RWPE2 (cell line): Measurements from ENCODE around the gene SPHKAP.

Source experiments
- ATAC-seq: fragments of 200-7000 bp; cut with Tn5 transposase; 3 replicates; pipeline ENCODE4 v1.9.1; 2021; ENCODE audit warnings: low read depth
- DNase-seq: peaks from one replicate; pipeline ENCODE4 v3.0.0-alpha.2; 2020; ENCODE audit warnings: low spot score
- H3K27ac ChIP-seq: fragments of 450-650 bp; 2 replicates; pipeline ENCODE4 v1.5.1; 2017; ENCODE audit warnings: mild to moderate bottlenecking; ENCODE audit not compliant: poor library complexity, severe bottlenecking
- H3K27me3 ChIP-seq: fragments of 250-450 bp; sonication (Bioruptor Pico); 2 replicates; pipeline ENCODE4 v1.5.1; 2021; ENCODE audit warnings: mild to moderate bottlenecking, moderate library complexity; ENCODE audit not compliant: insufficient read depth, poor library complexity, severe bottlenecking
- H3K36me3 ChIP-seq: fragments of 250-450 bp; sonication (Bioruptor Pico); 2 replicates; pipeline ENCODE4 v1.5.1; 2020; ENCODE audit warnings: low read depth, mild to moderate bottlenecking, moderate library complexity
- H3K4me1 ChIP-seq: fragments of 250-450 bp; sonication (Bioruptor Pico); 2 replicates; pipeline ENCODE4 v1.5.1; 2021; ENCODE audit warnings: mild to moderate bottlenecking, moderate library complexity; ENCODE audit not compliant: insufficient read depth, poor library complexity, severe bottlenecking
- H3K4me3 ChIP-seq: fragments of 250-450 bp; sonication (Bioruptor Pico); 2 replicates; pipeline ENCODE4 v1.5.1; 2021; ENCODE audit warnings: mild to moderate bottlenecking, moderate library complexity; ENCODE audit not compliant: severe bottlenecking
- H3K9me3 ChIP-seq: fragments of 250-450 bp; sonication (Bioruptor Pico); 2 replicates; pipeline ENCODE4 v1.5.1; 2021; ENCODE audit warnings: mild to moderate bottlenecking, moderate library complexity; ENCODE audit not compliant: severe bottlenecking
- CTCF ChIP-seq: fragments of 450-650 bp; IDR thresholded peaks from one replicate; pipeline ENCODE4 v1.5.1; 2017; ENCODE audit warnings: mild to moderate bottlenecking, moderate library complexity; ENCODE audit not compliant: poor library complexity, severe bottlenecking

SPHKAP gene

GRCh38 chr2:228017784-228018183 is 163.7 kb downstream of the SPHKAP start:
- H3K4me1 ChIP-seq: no peaks in the 10 kb centered on the region
- no peak overlapping the region for H3K4me3 ChIP-seq
- no peaks in the 10 kb centered on the region for H3K9me3 ChIP-seq
- TF ChIP-seq CTCF: no peak
- no peaks in the 10 kb centered on the region for H3K27me3 ChIP-seq
- no peak for ATAC-seq
- no peak for DNase-seq
- H3K27ac ChIP-seq: no peak overlapping the region
- H3K36me3 ChIP-seq: no peaks in the 10 kb centered on the region

GRCh38 chr2:228016402-228016801 is 165.1 kb downstream of the SPHKAP start:
- Histone ChIP-seq H3K4me1 (no peaks in the 10 kb centered on the region), H3K4me3 (no peak overlapping the region), H3K27me3 (no peaks in the 10 kb centered on the region), H3K9me3 (no peaks in the 10 kb centered on the region), H3K36me3 (no peaks in the 10 kb centered on the region), H3K27ac (no peak overlapping the region)
- TF ChIP-seq CTCF: no peak
- DNase-seq: no peak
- no peak for ATAC-seq

- no peak for TF ChIP-seq CTCF
- Histone ChIP-seq H3K36me3 (no peaks in the 10 kb centered on the region), H3K4me1 (no peaks in the 10 kb centered on the region), H3K27me3 (no peaks in the 10 kb centered on the region), H3K4me3 (no peak overlapping the region), H3K27ac (no peak overlapping the region), H3K9me3 (no peaks in the 10 kb centered on the region)
- ATAC-seq (no peak), DNase-seq (no peak)
Measured at GRCh38 chr2:228015741-228016140, 165.7 kb downstream of the SPHKAP start.

- Histone ChIP-seq H3K36me3 (no peaks in the 10 kb centered on the region), H3K9me3 (no peaks in the 10 kb centered on the region), H3K27ac (no peak overlapping the region), H3K4me1 (no peaks in the 10 kb centered on the region), H3K27me3 (peaks cover 3% of the 10 kb centered on the region), H3K4me3 (no peak overlapping the region)
- DNase-seq (no peak), ATAC-seq (no peak)
- no peak for TF ChIP-seq CTCF
Measured at GRCh38 chr2:227996366-227996765, 185.1 kb downstream of the SPHKAP start.

- no peak for TF ChIP-seq CTCF
- H3K4me1 ChIP-seq: no peaks in the 10 kb centered on the region
- DNase-seq (no peak), ATAC-seq (no peak)
- H3K36me3 ChIP-seq: no peaks in the 10 kb centered on the region
- no peak overlapping the region for H3K27ac ChIP-seq
- H3K27me3 ChIP-seq: no peaks in the 10 kb centered on the region
- no peak overlapping the region for H3K4me3 ChIP-seq
- H3K9me3 ChIP-seq: no peaks in the 10 kb centered on the region
Measured at GRCh38 chr2:227990937-227991336, 190.6 kb downstream of the SPHKAP start.
